Cardiac muscle cell (in vitro differentiated cells and primary cell): ENCODE measurements around the gene MALT1. TPM values are rescaled to one million over a fixed set of nuclear protein-coding genes. Genes with fewer than 3 reads are reported as not detected.
"Not testable (repeated sequence)": the region's sequence is repeated elsewhere in the genome, so short reads cannot be mapped to it uniquely, and the experiment has no call there.

ENCODE experiments used
- DNase-seq, 2 donors: peaks; one replicate each; pipeline versions ENCODE4 v3.0.0 to v3.0.0-alpha.2; 2010 to 2017; ENCODE audit warnings: low read depth in 1 of 2, low spot score in 1 of 2
- H3K27ac ChIP-seq: fragments of 200-600 bp; sonication (generic); 2 replicates; pipeline ENCODE4 v1.5.1; 2016
- H3K27me3 ChIP-seq: fragments of 200-600 bp; sonication (generic); 2 replicates; pipeline ENCODE4 v1.6.0; 2016; ENCODE audit warnings: control low read depth
- H3K36me3 ChIP-seq: fragments of 200-600 bp; sonication (generic); 2 replicates; pipeline ENCODE4 v1.5.1; 2016; ENCODE audit warnings: control low read depth
- H3K4me1 ChIP-seq: fragments of 200-600 bp; sonication (generic); 2 replicates; pipeline ENCODE4 v1.8.1; 2017; ENCODE audit warnings: low read depth, mild to moderate bottlenecking, mixed run types
- H3K4me3 ChIP-seq: fragments of 200-600 bp; sonication (generic); 2 replicates; pipeline ENCODE4 v1.5.1; 2016; ENCODE audit warnings: mild to moderate bottlenecking
- H3K9me3 ChIP-seq: fragments of 200-600 bp; sonication (generic); 2 replicates; pipeline ENCODE4 v1.5.1; 2017; ENCODE audit warnings: low read depth, mild to moderate bottlenecking, control low read depth
- polyA plus RNA-seq: library from polyadenylated mRNA; unstranded; fragments of >200 nt; fragmentation: Nextera tagmentation; extraction: Ambion mirVana; gene quantifications from 2 replicates; pipeline ENCODE4 v1.2.1, GENCODE V29; 2016
- total RNA-seq: library from RNA; depleted of rRNA; stranded (reverse); fragments of >200 nt; gene quantifications from 2 replicates; pipeline ENCODE4 v1.2.3, GENCODE V29; 2016
- TF ChIP-seq, protein P1 (sequence below): IDR thresholded peaks from 2 replicates; pipeline ENCODE4 v1.5.1; 2012; ENCODE audit warnings: low read depth, mild to moderate bottlenecking, low read length

Gene MALT1
- total and polyA plus RNA-seq, 2 experiments from 2014 or later = 33.6 to 51.8 TPM

DNA sequence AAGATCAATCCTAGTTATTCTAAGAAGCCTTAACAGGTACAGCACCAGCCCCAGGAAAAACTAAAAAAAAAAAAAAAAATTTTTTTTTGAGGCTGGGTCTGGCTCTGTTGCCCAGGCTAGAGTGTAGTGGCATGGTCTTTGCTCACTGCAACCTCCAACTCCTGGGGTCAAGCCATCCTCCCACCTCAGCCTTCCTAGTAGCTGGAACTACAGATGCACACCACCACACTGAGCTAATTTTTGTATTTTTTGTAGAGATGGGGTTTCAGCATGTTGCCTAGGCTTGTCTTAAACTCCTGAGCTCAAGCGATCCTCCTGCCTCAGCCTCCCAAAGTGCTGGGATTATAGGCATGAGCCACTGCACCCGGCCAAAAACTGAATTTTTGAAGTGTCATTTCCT, 32.0 kb upstream of the MALT1 start:
- TF ChIP-seq, protein P1, sequence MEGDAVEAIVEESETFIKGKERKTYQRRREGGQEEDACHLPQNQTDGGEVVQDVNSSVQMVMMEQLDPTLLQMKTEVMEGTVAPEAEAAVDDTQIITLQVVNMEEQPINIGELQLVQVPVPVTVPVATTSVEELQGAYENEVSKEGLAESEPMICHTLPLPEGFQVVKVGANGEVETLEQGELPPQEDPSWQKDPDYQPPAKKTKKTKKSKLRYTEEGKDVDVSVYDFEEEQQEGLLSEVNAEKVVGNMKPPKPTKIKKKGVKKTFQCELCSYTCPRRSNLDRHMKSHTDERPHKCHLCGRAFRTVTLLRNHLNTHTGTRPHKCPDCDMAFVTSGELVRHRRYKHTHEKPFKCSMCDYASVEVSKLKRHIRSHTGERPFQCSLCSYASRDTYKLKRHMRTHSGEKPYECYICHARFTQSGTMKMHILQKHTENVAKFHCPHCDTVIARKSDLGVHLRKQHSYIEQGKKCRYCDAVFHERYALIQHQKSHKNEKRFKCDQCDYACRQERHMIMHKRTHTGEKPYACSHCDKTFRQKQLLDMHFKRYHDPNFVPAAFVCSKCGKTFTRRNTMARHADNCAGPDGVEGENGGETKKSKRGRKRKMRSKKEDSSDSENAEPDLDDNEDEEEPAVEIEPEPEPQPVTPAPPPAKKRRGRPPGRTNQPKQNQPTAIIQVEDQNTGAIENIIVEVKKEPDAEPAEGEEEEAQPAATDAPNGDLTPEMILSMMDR = no peak
- no peaks in the 10 kb centered on the region for H3K27me3 ChIP-seq
- H3K4me1 ChIP-seq = peaks cover 23% of the 10 kb centered on the region
- DNase-seq = no peak
- no peaks in the 10 kb centered on the region for H3K36me3 ChIP-seq
- H3K9me3 ChIP-seq = no peaks in the 10 kb centered on the region
- no peak overlapping the region for H3K27ac ChIP-seq
- no peak overlapping the region for H3K4me3 ChIP-seq

DNA sequence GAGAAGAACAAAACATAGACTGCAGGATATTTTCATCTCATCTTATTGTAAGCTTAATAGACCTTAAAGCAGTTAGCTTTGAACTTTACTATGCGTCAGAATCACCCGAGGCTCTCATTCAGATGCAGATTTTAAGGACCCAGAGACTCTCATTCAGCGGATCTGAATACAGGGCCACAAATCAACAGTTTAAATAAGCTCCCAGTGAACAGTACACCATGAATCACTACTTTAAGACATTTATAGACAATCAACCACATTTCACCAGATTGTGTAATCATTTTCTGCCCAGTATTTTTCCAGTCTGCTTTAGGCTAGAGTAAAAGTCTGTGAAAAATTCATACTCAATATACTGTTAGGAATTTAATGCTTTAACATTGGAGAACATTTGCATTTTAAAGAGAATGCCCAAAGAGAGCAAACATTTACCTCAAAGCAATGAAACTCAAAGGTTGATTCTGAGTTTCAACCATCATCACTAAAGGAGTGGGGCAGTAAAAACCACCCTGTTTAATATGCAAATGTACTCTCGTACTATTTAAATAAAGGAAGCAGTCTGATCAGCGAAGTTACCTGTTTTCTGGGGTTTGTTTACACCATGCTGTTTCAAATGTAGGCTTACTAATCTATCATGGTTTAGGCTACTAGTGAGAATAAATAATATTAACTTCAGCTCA, 31.4 kb upstream of the MALT1 start:
- no peak overlapping the region for H3K4me3 ChIP-seq
- DNase-seq = peak in 1 of 2 donors; percentile 59
- H3K9me3 ChIP-seq = no peaks in the 10 kb centered on the region
- peaks cover 23% of the 10 kb centered on the region for H3K4me1 ChIP-seq
- TF ChIP-seq, protein P1 = no peak
- no peaks in the 10 kb centered on the region for H3K36me3 ChIP-seq
- H3K27me3 ChIP-seq = no peaks in the 10 kb centered on the region
- peak overlapping the region; percentile 21 for H3K27ac ChIP-seq

DNA sequence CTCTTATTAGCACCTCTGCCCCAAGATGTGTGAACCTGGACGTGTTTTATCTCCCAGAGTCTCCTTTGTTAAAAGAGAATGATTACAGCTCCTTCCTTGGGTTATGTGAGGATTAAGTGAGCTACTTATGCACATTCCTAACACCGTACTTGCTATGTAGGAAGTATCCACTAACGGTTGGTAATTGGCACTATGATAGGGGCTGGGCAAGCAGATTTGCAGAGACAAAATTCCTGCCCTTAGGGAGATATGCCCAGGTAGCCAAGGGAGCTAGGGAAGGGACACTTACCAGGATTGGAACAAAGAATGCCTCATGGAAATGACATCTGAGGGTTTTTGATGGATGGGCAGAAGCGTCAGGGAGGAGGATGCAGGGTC, 30.8 kb upstream of the MALT1 start:
- TF ChIP-seq, protein P1 = no peak
- no peak for DNase-seq
- Histone ChIP-seq H3K4me3 (no peak overlapping the region), H3K27ac (peak overlapping the region; percentile 21), H3K36me3 (no peaks in the 10 kb centered on the region), H3K27me3 (no peaks in the 10 kb centered on the region), H3K4me1 (peaks cover 23% of the 10 kb centered on the region), H3K9me3 (no peaks in the 10 kb centered on the region)

DNA sequence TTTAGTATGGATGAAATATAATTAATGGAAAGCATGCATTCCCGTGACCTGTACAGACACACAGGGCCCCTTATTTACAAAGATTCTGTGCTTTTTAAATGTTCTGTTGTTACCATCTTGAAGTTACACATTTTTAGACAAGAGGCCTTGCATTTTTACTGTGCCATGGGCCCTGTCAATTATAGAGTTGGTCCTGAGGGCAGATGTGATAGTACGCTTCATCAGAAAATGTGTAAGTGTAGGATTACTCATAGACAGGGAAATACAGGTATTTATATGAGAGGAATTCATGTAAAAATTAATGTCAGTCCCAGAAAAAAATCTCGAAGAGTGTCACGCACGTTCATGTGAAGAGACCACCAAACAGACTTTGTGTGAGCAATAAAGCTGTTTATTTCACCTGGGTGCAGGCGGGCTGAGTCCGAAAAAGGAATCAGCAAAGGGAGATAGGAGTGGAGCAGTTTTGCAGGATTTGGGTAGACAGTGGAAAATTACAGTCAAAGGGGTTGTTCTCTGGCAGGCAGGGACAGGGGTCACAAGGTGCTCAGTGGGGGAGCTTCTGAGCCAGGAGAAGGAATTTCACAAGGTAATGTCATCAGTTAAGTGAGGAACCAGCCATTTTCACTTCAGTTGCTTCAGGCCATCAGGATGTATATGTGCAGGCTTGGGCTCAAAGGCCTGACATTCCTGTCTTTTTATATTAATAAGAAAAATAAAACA, 30.2 kb upstream of the MALT1 start:
- Histone ChIP-seq H3K27me3 (no peaks in the 10 kb centered on the region), H3K9me3 (no peaks in the 10 kb centered on the region), H3K27ac (no peak overlapping the region), H3K36me3 (no peaks in the 10 kb centered on the region), H3K4me1 (peaks cover 23% of the 10 kb centered on the region), H3K4me3 (no peak overlapping the region)
- TF ChIP-seq, protein P1 = no peak
- no peak for DNase-seq

DNA sequence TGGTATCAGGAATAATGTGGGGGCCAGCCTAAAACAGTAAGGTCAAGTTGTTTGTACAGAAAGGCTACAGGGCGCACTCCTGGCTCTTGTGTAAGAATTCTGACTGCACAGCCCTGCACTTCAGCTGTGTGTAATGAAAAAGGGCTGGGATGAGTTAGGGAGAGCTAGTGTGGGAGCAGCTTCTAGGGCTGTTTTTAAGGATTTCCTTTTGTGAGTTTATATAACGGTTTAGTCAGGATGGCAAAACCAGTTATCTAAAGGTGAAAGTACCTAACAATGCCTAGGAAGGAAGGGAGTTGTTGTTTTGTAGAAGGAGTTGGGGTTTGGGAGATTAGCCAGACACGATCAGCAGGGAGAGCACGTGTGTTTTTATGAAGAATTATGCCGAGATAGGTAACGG, 27.7 kb upstream of the MALT1 start:
- H3K36me3 ChIP-seq, H3K9me3 ChIP-seq, H3K4me3 ChIP-seq, H3K27me3 ChIP-seq, H3K27ac ChIP-seq, DNase-seq: not testable (repeated sequence)
- peaks cover 18% of the 10 kb centered on the region for H3K4me1 ChIP-seq

DNA sequence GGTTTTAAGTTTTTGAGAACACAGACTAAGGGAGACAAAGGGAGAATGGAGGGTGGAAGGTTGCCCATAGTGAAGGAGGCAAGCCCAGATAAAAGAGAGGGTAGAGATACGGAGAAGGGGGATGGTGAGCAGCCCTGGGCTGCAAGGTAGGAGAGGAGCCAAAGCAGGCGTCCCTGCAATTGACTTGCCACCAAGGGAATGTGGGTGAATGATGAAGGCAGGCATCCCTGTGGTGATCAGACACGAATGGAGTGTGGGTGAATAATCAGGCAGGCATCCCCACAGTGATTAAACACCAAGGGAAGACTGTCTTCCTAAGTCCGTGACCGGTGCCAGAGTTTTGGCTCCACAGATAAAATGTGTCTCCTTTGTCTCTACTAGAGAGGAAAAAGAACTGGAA, 25.9 kb upstream of the MALT1 start:
- Histone ChIP-seq H3K27ac (no peak overlapping the region), H3K36me3 (no peaks in the 10 kb centered on the region), H3K27me3 (no peaks in the 10 kb centered on the region), H3K4me3 (no peak overlapping the region), H3K9me3 (no peaks in the 10 kb centered on the region), H3K4me1 (peaks cover 7% of the 10 kb centered on the region)
- peak in 1 of 2 donors; percentile 44 for DNase-seq
- TF ChIP-seq, protein P1 = no peak
